Daoy (cell line): ENCODE measurements around the gene ADCY1. TPM values are rescaled to one million over a fixed set of nuclear protein-coding genes. Genes with fewer than 3 reads are reported as not detected.

Source experiments
- DNase-seq: peaks from one replicate; pipeline ENCODE4 v3.0.0-alpha.2; 2015; ENCODE audit warnings: low read depth
- total RNA-seq: library from RNA; depleted of rRNA; stranded (reverse); fragments of >200 nt; shearing (Covaris generic); gene quantifications from 2 replicates; pipeline ENCODE4 v1.2.3, GENCODE V29; 2014

ADCY1 gene
- total RNA-seq, 1 experiment from 2014 or later, result 0.34 TPM

DNA sequence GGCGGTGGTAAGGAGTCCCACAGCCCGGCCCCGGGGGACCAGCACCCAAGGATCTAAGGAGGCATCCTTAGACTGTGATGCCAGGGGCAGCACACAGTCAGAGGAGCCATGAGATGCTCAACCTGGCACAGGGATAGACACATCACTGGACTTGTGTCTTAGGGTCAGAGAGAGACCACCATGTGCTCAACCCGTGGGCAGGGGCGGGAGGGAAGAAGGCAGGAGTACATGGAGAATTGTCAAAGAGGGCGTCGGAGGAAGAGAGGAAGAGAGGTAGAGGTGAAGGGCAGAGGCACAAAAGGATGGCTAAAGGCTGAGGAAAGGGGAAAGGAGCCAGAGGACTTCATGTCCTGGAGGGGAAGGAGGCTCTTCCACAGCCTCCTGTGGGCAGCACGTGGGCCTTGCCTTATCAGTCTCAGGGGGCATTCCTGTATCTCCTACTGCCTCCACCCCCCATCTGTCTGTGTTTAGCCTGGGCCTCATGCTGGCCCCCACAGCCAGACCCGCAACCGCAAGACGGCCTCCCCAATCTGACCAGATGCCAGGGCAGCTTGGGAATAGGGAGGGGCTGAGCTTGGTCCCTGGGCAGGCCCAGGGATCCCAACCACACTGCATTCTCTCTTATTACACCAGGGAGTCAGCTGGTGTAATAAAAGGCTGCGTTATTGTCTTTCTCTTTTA is 2.2 kb downstream of the ADCY1 start:
- DNase-seq, result no peak

DNA sequence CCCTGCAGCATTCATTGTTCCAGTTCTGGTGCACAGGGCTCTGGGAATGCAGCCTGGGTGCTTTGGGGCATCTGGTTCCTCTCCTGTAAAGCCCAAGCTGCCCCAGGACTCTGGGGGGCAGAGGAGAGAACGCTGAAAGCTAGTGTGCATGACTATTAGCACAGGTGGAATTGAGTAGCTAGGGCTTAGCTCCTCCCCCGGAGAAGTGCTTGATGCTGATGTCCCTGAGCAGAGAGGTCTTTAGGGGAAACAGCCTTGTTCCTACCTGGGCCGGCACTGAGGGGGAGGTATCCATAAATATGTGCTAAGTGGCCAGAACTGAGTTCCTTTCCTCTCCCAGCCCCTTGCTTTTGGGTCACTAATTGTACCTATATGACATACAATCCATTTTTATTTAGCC is 3.9 kb downstream of the ADCY1 start:
- DNase-seq, result no peak

DNA sequence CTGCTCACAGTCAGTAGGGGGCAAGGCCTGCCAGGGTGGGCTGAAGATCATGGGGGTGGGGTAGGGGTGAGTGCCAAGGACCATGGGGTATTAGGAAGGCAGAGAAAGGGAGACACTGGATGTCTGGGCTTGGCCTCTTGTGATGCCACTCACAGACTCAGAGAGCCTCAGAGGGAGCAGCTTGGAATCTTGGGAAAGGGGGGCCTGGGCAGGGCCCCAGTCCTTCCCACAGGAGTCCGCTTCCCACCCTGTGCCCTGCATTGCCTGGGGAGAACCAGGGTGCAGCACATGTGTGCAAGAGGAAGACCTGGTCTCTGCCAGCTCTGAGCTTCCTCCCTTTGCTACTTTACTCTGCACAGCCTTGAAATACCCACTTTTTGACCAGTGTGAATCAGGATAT is 4.3 kb downstream of the ADCY1 start:
- no peak for DNase-seq

DNA sequence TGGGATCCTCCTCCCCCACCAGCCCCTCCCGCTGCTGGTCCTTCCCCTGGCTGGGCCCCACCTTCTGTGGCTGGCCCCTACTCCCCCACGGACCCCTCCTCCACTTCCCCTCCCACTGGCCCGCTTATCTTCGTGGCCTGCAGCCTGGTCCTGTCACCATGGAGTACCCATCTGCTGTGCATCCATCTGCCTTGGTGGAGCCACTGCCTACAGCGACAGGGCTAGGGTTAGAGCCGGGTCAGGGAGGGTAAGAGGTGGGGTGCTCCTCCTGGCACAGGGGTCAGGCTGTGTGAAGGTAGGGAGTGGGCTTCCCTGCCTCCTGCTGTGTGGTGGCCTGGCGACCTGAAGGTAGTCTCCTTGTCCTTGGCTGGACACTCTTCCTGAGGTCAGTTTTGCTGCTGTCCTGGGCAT is 5.2 kb downstream of the ADCY1 start:
- DNase-seq, result no peak

DNA sequence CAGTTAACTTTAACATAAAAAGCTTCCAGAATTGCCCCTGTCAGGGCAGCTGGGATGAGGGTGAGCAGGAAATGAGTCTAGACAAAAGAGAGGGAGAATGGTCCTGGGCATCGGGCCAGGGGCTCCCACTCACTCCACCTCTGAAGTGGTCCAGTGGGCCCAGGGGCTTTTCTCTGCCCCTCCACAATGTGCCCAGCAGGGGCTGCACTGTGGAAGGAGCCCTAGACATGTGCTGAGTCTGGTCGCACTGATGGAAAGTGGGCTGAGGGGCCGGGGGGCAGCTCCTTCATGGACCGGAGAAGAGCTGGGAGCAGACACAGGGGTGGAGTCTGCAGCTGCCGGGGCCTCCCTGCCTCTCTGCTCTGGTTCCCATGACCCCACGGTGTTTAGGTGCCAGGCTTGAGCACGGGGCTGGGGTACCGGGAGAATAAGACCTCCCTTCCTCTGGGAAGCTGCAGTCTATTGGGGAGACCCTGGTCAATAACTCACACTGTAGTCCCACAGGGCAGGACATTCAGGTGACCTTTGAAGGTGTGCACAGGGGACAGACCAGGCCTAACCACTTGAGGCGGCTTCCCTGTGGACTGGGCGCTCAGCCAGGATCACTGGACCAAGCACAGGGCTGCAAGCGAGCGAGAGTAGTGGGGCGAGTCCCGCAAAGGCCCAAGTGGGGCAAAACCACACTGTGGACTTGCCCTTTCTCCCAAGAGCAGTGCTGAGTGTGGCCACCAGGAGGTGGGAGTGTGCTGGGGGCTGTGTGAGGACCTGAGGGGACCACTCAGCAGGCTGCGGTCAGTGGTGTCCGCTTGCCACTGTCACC is 6.1 kb downstream of the ADCY1 start:
- DNase-seq, result peak; percentile 30

DNA sequence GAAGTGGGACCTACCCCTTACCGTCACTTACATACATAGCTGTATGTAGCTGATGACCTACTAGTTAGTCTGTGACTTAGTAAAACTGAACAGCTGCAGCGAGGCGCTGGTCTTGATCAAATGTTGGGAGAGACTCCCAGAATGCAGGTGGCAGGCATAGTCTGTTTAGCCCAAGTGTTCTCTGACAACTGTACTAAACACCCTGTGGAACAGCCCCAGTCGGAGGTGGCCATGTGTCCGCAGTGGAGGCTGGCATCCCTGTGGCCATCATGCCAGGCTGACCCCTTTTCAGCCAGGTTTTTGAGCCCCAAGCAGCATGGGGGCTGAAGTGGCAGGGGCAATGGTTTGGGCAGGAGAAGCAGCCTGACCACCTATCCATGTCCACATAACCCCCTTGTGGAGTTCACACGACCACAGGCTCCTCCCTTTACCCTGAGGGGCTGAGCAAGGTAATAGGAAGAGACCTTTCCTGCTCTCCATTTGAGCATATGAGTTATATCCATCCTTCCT is 7.2 kb downstream of the ADCY1 start:
- no peak for DNase-seq

DNA sequence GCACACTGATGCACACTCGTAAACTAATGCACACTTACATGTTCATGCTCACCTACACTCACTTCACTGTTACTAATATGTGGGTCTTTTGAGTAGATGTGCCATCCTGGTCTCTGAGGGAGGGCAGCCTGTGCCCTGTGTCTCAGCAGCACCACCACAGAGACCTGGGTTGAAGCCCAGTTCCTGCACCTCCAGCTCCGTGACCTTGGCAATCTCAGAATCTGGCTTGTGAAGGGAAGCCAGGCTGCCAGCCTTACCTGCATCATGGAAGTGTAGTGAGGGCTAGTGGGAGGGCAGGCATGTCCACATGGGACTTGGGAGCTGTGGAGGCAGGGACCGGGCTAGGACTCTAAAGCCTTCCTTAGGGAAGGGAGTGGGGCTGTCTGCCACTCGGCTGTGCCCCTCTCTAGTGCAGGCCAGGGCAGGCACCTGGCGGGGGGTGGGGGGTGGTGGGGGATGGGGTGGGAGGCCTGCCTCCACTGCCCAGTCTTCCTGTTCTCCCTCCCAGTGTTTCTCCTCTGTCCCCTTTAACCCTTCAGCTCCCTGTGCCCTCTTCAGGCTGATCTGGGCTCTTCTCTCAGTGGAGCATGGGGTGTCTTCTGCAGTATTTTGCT is 8.1 kb downstream of the ADCY1 start:
- DNase-seq, result no peak

DNA sequence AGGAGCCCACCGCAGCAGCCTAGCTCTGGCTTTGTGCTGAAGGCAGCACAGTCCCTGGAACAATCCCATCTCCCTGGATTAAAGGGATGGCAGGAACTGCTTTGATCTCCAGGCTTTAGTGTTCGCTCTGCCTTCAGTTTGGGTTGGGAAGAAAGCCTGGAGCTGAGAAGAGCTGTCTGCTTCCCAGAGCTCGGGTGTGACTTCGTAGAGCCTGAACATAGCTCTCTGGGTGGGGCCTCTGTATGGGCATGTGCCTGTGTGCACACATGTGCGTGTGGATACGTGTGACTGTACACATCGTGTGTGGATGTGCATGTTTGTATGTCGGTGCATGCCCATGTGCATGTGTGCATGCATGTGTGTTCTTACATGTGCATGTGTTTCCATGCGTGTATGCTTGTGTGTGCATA is 8.7 kb downstream of the ADCY1 start:
- DNase-seq, result no peak

DNA sequence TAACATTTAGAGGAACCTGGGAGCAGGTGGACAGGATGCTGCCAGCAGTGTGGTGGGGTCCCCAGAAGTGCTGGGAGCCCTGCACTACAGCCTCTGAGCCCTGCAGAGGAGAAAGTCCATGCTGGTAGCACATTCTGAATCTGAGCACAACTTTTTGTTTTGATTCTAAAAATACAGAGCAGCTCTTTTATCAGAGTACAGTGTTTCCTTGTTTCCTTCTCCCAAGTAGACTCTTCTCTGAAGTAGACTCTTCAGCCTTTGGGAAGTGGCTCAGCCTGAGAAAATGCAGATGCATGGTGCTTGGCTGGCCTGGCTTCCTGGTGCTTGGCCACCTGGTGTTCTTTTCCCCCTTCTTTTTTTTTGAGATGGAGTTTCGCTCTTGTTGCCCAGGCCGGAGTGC is 9.1 kb downstream of the ADCY1 start:
- DNase-seq, result no peak

DNA sequence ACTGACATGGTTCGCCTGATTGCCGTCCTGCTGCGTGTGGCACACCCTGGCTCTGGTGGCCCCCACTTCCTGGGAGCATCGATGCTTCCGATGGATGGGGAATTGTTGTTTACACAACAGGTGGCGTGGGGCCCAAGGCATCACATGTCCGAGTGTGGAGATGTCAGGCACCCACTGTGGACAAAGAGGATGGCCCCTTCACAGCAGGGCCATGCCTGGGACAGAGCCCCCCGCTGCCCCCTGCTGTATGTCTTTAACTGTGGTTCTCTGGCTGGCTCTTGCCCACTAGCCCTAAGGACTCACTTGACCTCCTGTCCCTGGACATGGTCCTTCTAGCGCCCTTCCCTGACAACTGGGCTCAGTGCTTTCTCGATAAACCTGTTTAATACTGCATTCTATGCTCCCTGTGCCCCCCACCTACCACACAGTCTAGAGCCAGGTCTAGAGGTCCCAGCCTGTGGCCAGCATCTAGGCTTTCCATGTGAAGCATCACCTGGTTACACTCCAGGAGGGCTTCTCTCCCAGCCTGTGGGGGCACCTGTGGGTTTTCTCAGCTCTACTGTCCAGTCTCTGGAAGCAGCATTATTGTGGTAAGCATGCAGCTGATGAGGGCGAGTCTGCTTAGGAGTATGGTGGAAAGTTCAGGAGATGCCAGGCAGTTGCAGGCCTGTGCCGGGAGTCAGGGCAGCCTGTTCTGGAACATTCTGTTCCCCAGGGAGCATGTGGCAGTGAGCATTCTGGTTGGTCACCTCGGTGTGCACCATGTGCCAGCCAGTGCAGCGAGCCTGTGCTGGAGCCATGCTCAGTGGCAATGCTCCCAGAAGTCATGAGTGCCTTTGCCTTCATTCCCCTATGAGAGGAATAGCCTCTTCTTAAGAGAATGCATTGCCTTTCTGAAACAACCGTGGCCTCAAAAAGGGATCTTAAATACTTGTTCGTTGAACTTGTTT is 10.4 kb downstream of the ADCY1 start:
- DNase-seq, result no peak

DNA sequence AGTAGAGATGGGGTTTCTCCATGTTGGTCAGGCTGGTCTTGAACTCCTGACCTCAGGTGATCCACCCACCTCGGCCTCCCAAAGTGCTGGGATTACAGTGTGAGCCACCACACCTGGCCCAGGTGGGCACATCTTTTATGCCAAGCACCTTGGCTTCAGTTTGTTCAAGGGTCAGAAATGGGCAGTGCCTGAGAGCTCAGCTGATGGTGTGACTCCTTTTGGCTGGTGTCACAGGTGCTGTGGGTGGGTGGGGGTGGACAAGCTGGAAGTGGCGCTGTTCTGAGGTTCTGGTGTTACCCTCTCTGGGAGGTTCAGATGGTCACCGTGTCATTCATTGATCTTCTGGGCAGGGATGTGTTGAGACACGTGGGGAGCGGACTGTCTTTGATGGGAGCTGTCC is 11.5 kb downstream of the ADCY1 start:
- DNase-seq, result no peak

DNA sequence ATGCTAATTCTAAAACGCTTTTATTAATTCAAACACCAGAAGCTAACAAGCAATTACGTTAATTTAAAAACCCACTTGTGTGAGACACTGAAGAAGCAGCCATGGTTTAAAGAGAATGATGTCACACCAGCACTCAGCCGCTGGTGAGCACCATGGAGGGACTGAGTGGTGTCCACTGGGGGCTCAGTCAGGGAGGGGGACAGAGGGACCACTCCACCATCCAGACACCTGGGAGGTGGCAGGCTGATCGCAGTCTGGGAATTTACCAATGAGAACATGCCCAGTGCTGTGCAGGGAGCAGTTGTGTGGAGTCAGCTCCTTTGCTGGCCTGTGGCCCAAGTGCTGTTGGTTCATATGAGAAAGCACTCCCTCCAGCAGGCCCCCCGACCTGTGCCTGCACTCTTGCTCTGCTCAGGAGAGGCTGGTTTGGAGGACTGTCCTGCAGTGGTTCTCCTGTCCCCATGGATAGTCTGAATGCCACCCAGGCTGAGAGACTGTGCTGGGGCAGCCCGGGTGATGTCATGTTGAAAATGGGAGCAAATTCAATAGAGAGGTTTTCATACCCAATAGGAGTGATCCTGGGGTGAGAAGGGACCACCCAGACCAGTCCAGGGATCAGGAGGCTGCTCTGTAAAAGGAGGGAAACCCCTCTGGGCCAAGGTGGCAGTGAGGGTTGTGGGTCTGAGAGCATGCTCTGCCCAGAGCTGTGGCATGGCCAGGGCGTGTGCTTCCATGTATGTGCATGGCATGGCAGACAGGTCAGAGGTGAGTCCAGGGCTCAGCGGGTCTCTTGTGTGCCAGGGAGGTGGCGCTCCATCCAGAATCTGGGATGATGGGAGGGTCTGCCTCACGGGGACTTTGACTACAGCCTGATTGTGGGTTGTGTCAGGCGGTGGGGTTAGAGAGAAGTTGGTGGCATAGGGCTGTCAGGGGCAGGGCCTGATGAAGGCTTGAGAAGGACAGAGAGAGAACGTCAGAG is 12.7 kb downstream of the ADCY1 start:
- DNase-seq, result no peak

DNA sequence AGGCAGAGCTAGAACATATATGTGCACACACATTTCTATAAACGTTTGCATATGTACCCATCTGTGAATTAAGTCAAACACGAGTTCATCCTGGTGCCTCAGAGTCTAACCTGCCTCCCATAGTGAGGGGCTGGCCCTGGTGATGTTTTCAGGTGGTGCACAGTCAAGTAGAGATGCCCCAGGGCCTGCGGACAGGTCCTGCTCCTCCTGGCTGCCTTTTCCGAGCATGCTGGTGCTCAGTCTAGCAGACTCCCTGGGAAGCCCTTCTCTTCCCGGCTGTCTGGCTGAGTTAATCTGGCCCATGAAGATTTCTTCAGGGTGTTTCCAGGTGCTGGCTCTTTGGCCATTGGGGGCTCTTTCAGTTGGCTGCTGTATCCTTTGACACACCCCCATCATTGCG is 14.3 kb downstream of the ADCY1 start:
- no peak for DNase-seq

DNA sequence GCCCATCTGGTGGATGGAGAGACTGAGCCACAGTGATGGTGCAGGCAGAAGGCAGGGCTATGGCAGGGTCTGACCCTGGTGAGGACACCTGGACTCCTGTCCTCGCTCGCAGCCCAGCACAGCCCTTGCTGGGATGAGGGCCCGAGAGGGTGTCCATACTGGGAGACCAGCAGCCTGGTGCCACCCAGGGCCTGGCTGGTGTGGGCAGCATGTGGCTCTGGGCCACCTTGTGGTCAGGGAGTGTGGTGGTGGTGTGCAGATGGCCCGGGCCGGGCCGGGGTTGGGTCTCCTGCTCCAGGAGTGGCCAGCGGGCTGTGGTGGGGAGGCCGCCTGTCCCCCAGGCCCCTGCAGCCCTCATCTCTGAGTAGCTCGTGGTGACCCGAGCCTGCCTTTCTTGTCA is 14.9 kb downstream of the ADCY1 start:
- no peak for DNase-seq

DNA sequence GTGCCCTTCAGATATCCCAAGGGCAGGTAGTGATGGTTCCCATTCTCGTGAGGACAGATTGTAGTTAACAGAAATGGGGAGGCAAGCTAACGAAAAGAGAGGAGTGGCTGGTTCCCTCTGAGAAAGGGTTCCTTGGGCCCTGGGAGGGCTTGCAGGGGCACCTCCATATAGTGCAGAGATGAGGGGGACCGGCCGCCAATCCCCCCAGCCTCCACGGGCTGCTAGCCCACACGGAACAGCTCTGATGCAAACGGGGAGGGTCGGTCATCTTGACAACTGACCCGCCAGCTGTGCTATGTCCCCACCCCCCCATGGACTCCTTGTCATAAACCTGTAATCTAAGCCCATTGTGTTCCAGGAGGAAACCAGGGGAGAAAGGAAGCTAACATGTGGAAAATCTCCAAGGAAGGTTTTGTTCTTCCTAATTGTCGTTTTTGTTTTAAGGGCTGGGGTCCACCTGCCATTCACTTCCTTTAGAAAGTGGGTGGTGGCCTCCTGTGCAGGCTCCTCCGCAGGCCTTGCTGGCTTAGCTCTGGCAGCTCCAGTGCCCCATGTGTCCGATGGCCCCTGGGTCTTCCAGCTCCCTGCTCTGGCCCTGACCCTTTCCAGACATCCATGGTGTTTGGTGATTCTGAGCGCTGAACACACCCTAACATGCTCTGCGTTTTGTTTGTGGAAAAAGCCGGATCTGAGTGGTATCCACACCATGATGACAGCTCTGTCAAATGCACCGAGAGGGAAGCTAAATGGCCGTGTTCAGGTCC is 15.9 kb downstream of the ADCY1 start:
- DNase-seq, result no peak

DNA sequence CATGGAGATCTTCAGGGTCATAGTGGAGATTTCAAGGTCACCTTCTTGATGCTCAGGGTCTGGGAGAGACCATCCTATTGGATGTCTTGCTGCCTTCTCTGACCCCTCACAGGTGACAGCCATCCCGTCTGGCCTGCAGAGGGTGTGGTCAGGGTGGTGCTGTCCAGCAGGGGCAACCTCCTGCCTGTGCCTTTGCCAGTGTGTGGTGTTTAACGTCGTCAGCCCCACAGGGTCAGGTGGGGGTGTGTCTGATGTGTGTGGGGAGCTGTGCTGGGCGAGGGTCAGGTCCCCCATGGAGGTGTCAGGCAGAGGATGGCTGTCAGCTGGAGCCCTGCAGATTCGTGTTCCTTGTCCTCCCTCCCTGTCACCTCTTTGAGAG is 16.5 kb downstream of the ADCY1 start:
- DNase-seq, result no peak

DNA sequence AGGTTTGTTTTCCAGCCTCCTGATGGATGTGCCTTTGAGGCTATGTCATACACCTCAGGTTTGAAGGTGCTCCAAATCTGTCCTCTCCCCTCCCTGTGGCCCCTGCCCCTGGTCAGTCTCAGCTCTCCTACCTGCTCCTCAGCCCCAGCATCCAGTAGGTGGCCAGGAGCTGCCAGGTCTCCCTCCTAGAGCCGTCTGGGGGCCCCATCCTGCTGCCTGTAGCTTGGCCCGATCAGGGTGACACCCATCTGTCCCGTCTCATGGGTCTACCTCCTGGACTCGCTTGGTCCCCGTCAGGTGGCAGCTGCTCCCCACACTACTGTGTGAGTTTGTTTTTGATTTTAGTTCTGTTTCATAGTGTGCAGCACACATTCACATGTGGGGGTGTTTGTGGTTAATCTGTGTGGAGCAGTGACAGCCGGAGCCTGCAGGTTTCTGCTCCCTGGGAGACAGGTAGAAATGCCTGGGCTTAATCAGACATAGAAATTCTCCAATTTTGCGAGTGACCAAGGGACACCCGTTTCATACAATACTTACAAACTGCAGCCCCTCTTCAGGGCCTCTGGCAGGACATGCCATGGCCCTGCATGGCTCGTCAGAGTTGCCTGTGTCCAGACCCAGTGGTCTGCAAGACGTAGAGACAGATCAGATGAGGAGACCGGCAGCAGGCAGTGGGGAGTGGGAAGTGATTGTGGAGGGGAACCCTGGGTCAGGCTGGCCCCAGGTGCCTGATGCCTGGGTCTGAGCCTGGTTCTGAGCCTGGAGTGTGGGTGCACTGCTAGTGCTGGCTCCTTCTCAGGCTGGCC is 17.1 kb downstream of the ADCY1 start:
- DNase-seq, result no peak

DNA sequence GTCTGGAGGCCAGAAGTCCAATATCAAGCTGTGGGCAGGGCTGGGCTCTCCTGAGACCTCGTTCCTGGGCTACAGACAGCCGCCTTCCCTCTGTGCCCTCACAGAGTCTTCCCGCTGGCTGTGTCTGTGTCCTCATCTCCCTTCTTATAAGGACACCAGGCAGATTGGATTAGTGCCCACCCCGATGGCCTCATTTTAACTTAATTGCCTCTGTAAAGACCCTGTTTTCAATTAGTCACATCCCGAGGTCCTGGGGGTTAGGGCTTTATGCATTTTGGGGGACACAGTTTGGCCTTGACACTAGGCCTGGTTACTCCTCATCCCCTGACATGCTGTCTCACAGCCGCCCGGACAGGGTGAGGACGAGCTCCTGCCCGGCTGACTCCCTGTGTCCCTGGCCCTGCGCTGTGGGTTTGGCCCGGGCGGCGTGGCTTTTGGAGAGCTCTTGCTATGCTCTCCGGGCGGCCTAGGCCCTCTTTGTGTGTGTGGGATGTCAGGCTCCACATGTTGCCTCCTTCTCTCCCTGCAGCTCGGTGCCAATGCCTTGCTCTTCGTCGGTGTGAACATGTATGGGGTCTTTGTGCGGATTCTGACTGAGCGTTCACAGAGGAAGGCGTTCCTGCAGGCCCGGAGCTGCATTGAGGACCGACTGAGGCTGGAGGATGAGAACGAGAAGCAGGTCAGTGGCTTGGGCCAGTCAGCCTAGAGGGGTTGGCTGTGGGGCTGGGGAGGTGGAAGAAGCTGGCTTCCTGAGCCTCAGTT is 18.2 kb downstream of the ADCY1 start:
- no peak for DNase-seq
